ENCODE measurements around the gene NTRK1. TPM values are rescaled to one million over a fixed set of nuclear protein-coding genes. Genes with fewer than 3 reads are reported as not detected.
A peak's percentile ranks its signal among the peaks of the same experiment; 100 is the strongest.

Gene NTRK1
- total RNA-seq, 1 donor, result not detected

DNA sequence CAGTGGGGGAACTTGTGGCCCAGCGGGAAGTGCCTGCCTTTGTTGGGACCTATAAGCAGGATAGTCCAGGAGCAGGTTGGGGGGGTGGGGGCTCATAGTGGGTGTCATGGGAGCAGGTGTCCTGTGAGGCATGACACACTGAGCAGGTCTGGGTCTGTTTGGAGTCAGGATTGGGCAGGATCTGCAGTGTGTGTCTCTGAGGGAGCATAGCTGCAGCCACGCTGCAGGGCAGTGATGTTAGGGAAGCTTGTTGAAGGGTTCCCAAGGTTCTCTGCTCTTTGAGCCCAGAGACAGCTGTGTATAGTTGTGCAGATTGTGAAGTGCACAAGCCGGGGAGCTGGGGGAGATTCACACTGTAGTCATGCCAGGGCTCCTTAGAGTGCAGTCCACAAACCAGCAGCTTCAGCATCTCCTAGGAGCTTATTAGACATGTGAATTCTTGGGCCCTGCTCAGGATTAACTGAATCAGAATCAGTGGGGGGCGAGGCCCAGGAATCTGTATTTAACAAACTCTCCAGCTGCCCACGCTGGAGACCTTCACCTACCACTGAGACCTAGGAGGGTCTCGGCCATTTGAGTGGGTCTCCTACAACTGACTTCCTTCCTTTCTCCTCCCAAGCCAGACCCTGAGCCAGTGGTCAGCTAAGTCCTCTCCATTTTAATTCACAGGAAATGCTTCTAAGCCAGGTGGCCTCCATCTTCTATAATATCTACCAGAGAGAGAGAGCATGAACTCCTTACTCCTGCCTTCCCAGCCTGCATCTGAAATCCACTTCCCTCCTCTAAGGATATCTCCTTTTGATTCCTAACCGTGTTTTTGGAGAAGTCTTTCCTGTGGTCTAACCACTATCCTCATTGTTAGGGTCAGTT lies 12.8 kb upstream of the NTRK1 start:
- DNase-seq (ENCODE audit: low read depth), result no peak
- TF ChIP-seq, protein P1, sequence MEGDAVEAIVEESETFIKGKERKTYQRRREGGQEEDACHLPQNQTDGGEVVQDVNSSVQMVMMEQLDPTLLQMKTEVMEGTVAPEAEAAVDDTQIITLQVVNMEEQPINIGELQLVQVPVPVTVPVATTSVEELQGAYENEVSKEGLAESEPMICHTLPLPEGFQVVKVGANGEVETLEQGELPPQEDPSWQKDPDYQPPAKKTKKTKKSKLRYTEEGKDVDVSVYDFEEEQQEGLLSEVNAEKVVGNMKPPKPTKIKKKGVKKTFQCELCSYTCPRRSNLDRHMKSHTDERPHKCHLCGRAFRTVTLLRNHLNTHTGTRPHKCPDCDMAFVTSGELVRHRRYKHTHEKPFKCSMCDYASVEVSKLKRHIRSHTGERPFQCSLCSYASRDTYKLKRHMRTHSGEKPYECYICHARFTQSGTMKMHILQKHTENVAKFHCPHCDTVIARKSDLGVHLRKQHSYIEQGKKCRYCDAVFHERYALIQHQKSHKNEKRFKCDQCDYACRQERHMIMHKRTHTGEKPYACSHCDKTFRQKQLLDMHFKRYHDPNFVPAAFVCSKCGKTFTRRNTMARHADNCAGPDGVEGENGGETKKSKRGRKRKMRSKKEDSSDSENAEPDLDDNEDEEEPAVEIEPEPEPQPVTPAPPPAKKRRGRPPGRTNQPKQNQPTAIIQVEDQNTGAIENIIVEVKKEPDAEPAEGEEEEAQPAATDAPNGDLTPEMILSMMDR (IDR thresholded peaks at IDR 0.05; ENCODE audit: insufficient read depth, low read depth, low read length), result no peak
- no peak overlapping the region for H3K4me3 ChIP-seq (ENCODE audit: low read depth, low read length)

DNA sequence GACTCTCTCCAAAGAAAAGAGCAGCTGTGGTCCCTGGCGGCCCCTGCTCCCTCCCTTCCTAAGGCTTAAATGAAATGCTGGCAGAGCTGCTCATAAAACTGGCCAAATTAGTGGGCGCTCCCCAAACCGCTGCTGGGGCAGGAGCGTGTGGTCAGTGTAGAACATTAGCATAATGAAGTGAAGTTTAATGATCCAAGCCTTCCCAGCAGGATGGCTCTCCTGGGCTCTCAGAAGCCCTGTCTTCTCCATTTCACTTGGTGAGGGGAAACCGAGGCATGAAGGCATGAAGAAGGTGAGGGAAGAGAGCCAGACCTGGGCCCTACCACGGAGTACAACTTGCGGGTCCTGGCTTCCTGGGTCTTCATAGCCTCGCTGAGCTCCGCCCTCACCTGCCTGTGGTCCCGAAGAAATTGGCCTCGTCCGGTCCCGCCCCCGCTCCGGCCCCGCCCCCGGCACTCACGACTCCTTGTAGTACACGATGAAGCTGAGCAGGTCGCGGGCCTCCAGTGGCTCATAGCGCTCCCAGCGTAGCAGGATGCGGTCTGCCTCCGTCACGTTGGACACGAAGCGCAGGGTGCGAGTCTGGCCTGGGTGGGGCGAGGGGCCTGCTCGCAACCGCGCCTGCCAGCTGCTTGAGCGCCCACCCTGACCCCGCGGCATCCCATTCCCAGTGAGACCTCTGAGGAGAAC lies 12.1 kb upstream of the NTRK1 start:
- H3K4me3 ChIP-seq (ENCODE audit: low read depth, low read length), result no peak overlapping the region
- TF ChIP-seq, protein P1 (IDR thresholded peaks at IDR 0.05; ENCODE audit: insufficient read depth, low read depth, low read length), result no peak
- DNase-seq (ENCODE audit: low read depth), result no peak

DNA sequence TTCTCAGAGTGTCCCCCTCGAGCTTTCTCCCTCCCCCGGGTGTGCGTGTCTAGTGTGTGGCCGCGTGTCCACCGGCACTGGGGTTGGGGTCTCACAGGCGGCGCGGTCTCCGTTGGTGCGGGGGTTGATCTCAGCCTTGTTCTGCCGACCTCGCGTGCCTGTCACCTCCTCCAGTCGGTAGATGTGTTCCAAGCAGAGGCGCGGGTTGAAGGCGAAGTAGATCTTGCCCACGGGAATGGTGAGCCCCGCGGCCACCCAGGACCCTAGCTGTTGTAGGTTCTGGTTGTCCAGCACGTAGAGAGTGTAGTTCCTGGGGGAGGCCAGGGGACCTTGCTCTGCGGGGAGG lies 11.5 kb upstream of the NTRK1 start:
- TF ChIP-seq, protein P1 (IDR thresholded peaks at IDR 0.05; ENCODE audit: insufficient read depth, low read depth, low read length), result no peak

DNA sequence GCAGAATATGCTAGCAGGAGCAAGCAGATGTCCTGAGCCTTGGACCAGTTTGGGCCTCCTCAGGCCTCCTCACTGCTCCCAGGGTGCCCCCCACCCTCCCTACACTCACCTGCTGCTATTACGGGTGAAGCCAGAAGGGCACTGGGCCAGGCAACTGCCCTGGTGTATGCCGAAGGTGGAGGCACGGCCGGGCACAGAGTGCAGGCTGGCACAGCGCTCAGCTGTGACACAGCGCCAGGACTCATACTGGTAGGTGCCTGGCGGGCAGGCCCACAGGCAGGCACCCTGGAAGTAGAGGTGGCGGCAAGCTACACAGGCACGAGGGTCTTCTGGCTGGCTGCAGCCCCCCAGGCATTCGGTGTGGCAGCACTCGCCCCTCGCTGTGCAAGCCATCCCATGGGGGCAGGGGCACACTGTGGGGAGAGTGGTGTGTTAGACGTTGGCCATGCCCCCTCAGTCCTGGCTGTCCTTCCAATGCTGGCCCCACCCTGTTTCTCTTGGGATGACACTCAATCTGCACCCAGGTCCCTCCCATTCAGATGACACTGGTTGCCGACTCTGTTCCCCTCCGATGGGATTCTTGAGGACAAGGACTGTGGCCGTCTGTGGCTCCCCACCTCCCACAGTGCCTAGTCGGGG lies 8.8 kb upstream of the NTRK1 start:
- DNase-seq (ENCODE audit: low read depth), result no peak
- H3K4me3 ChIP-seq (ENCODE audit: low read depth, low read length), result no peak overlapping the region
- TF ChIP-seq, protein P1 (IDR thresholded peaks at IDR 0.05; ENCODE audit: insufficient read depth, low read depth, low read length), result no peak

More for the DNA sequence above, 11.5 kb upstream of the NTRK1 start:
- DNase-seq (ENCODE audit: low read depth), result no peak
- H3K4me3 ChIP-seq (ENCODE audit: low read depth, low read length), result no peak overlapping the region

DNA sequence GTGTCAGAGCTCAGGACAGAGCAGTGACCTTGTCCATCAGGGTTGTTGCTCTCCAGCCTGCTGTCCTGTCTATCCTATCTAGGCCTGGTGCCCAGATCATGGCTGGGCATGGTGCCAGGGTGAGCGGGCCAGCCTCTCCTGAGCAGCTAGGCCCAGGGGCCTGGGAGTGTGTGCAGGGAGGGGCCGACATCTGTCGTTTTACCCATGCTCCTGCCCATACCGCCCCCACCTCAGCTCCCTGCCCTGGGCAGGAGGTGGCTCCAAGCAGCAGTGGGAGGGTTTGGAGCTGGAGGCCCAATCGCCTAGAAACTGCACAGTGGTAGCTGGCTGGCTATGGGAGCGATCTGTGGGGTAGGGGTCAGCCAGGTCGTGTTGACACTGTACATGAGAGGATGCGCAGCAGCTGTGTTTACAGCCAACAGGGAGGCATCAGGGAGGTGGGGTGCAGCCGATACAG lies 8.2 kb upstream of the NTRK1 start:
- H3K4me3 ChIP-seq (ENCODE audit: low read depth, low read length), result no peak overlapping the region
- DNase-seq (ENCODE audit: low read depth), result peak; percentile 61
- TF ChIP-seq, protein P1 (IDR thresholded peaks at IDR 0.05; ENCODE audit: insufficient read depth, low read depth, low read length), result no peak

DNA sequence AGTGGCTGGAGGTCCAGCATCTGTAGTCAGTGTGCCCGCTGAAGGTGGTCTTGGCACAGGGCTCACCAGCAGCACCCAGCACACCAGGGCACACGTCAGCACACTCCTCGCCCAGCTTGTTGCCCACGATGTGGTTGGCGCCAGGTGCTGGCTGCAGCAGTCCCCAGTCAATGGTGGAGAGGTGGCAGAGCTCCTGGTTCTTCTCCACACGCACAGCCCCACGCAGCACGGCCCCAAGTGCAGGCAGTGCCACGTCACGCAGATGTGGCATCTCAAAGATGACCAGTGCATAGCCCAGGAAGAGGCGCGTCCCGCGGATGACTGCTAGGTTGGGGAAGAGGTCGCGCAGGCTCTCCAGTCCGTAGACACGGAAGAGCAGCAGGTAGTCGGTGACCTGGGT lies 6.9 kb upstream of the NTRK1 start:
- TF ChIP-seq, protein P1 (IDR thresholded peaks at IDR 0.05; ENCODE audit: insufficient read depth, low read depth, low read length), result no peak
- no peak overlapping the region for H3K4me3 ChIP-seq (ENCODE audit: low read depth, low read length)
- no peak for DNase-seq (ENCODE audit: low read depth)
